ENCODE measurements around the gene TYRO3.

The TYRO3 gene

GRCh38 chr15:41609123-41609522, 50.1 kb downstream of the TYRO3 start:
- TF ChIP-seq CTCF (IDR thresholded peaks at IDR 0.05; ENCODE audit: extremely low read depth, insufficient read depth, missing control alignments): no peak
- in situ Hi-C loops (cut with MboI; ENCODE audit: low pct_unique_long_range_greater_than_20kb, low sequenced_read_pairs, unreplicated experiment): no loop called here
- DNase-seq (ENCODE audit: low spot score): no peak

- TF ChIP-seq CTCF (IDR thresholded peaks at IDR 0.05; ENCODE audit: extremely low read depth, insufficient read depth, missing control alignments): no peak
- no peak for DNase-seq (ENCODE audit: low spot score)
- in situ Hi-C loops (cut with MboI; ENCODE audit: low pct_unique_long_range_greater_than_20kb, low sequenced_read_pairs, unreplicated experiment): no loop called here
Observed at GRCh38 chr15:41610048-41610447, 51.0 kb downstream of the TYRO3 start.

GRCh38 chr15:41620536-41621199, 61.7 kb downstream of the TYRO3 start:
- DNase-seq (ENCODE audit: low spot score): no peak
- in situ Hi-C loops (cut with MboI; ENCODE audit: low pct_unique_long_range_greater_than_20kb, low sequenced_read_pairs, unreplicated experiment): no loop called here
- TF ChIP-seq CTCF (IDR thresholded peaks at IDR 0.05; ENCODE audit: extremely low read depth, insufficient read depth, missing control alignments): no peak

- peak; percentile 88 for DNase-seq (ENCODE audit: low spot score)
- TF ChIP-seq CTCF (IDR thresholded peaks at IDR 0.05; ENCODE audit: extremely low read depth, insufficient read depth, missing control alignments): no peak
- in situ Hi-C loops (cut with MboI; ENCODE audit: low pct_unique_long_range_greater_than_20kb, low sequenced_read_pairs, unreplicated experiment): no loop called here
Observed at GRCh38 chr15:41621200-41622193, 62.5 kb downstream of the TYRO3 start.

- no peak for DNase-seq (ENCODE audit: low spot score)
- TF ChIP-seq CTCF (IDR thresholded peaks at IDR 0.05; ENCODE audit: extremely low read depth, insufficient read depth, missing control alignments): no peak
- in situ Hi-C loops (cut with MboI; ENCODE audit: low pct_unique_long_range_greater_than_20kb, low sequenced_read_pairs, unreplicated experiment): no loop called here
Observed at GRCh38 chr15:41622901-41623300, 63.9 kb downstream of the TYRO3 start.

- in situ Hi-C loops (cut with MboI; ENCODE audit: low pct_unique_long_range_greater_than_20kb, low sequenced_read_pairs, unreplicated experiment): no loop called here
- no peak for DNase-seq (ENCODE audit: low spot score)
- TF ChIP-seq CTCF (IDR thresholded peaks at IDR 0.05; ENCODE audit: extremely low read depth, insufficient read depth, missing control alignments): no peak
Observed at GRCh38 chr15:41627203-41627602, 68.2 kb downstream of the TYRO3 start.

Measured in GM13977 (cell line).